Endothelial cell of umbilical vein (primary cell): Measurements from ENCODE around the gene UQCRC1. TPM values are rescaled to one million over a fixed set of nuclear protein-coding genes. Genes with fewer than 3 reads are reported as not detected.

Source experiments
- BruUV-seq: library from RNA; stranded (reverse); fragments of 400-500 nt; replicated peaks from 2 replicates; lab custom pipeline; 2021; lab: Mats Ljungman, UMichigan
- CTCF ChIA-PET: fragments of 300-600, 350-600 bp; sonication (Branson Sonifier 250); formaldehyde crosslinking; loops from one replicate; lab custom pipeline; 2021; ENCODE audit warnings: antibody characterized with exemption, inconsistent platforms; lab: Charles Lee
- POLR2A ChIA-PET: fragments of 300-600, 350-600 bp; sonication (Branson Sonifier 250); formaldehyde crosslinking; loops from one replicate; lab custom pipeline; 2021; ENCODE audit warnings: antibody characterized with exemption, inconsistent platforms; lab: Charles Lee
- DNase-seq: peaks from one replicate; pipeline ENCODE4 v3.0.0-alpha.2; 2011; ENCODE audit warnings: low read depth, low spot score
- FAIRE-seq: peaks from 2 replicates; lab custom pipeline; 2011; peaks lifted over from hg19 to GRCh38; lab: Jason Lieb, UNC
- H2AFZ ChIP-seq: 2 replicates; pipeline ENCODE4 v1.6.0; 2012; ENCODE audit warnings: low read depth, low read length, control low read depth, inconsistent platforms
- H3K27ac ChIP-seq: 2 replicates; pipeline ENCODE4 v1.5.1; 2011; ENCODE audit warnings: low read depth, mild to moderate bottlenecking, control low read depth, low read length, moderate library complexity; ENCODE audit not compliant: insufficient read depth
- H3K27me3 ChIP-seq, 2 experiments: 2 replicates each; pipeline versions ENCODE4 v1.6.0 to v1.6.1; 2011; ENCODE audit warnings: low read length in 2 of 2, mixed read lengths in 1 of 2; ENCODE audit not compliant: control insufficient read depth in 2 of 2, insufficient read depth in 2 of 2
- H3K36me3 ChIP-seq, 2 experiments: 2 replicates in 1 of 2; 3 replicates in 1 of 2; pipeline ENCODE4 v1.5.1; 2011; ENCODE audit warnings: low read length in 2 of 2, mild to moderate bottlenecking in 1 of 2, moderate library complexity in 1 of 2; ENCODE audit not compliant: control insufficient read depth in 2 of 2, insufficient read depth in 2 of 2; ENCODE audit errors: extremely low read depth in 1 of 2
- H3K4me1 ChIP-seq: 3 replicates; pipeline ENCODE4 v1.5.1; 2011; ENCODE audit warnings: mild to moderate bottlenecking, low read length; ENCODE audit not compliant: control insufficient read depth, insufficient read depth; ENCODE audit errors: extremely low read depth
- H3K4me2 ChIP-seq: 2 replicates; pipeline ENCODE4 v1.6.1; 2011; ENCODE audit warnings: low read length, control low read depth, mixed read lengths; ENCODE audit not compliant: insufficient read depth
- H3K4me3 ChIP-seq, 3 experiments: fragments of 200-600 bp in 1 of 3; sonication (generic), shearing (Covaris generic) in 1 of 3; replicated peaks in 1 of 3; 2 replicates each; pipeline ENCODE4 v1.5.1; 2011 to 2016; ENCODE audit warnings: control low read depth in 3 of 3, low read length in 3 of 3, mild to moderate bottlenecking in 2 of 3, inconsistent platforms in 1 of 3, low read depth in 1 of 3, moderate library complexity in 1 of 3; ENCODE audit not compliant: insufficient read depth in 1 of 3
- H3K79me2 ChIP-seq: 2 replicates; pipeline ENCODE4 v1.6.0; 2012; ENCODE audit warnings: low read length, inconsistent platforms; ENCODE audit not compliant: control insufficient read depth, insufficient read depth
- H3K9ac ChIP-seq: replicated peaks from 2 replicates; pipeline ENCODE3; 2011; ENCODE audit warnings: low read length, control low read depth; ENCODE audit not compliant: insufficient read depth; ENCODE audit errors: extremely low read depth
- H3K9me1 ChIP-seq: replicated peaks from 3 replicates; pipeline ENCODE4 v1.6.0; 2011; ENCODE audit warnings: mild to moderate bottlenecking, low read length; ENCODE audit not compliant: control insufficient read depth, insufficient read depth; ENCODE audit errors: extremely low read depth
- H3K9me3 ChIP-seq: replicated peaks from 2 replicates; pipeline ENCODE4 v1.5.1; 2012; ENCODE audit warnings: low read length, inconsistent platforms; ENCODE audit not compliant: control insufficient read depth, insufficient read depth
- H4K20me1 ChIP-seq: replicated peaks from 2 replicates; pipeline ENCODE3; 2011; ENCODE audit warnings: mild to moderate bottlenecking, low read length; ENCODE audit not compliant: control insufficient read depth, insufficient read depth; ENCODE audit errors: extremely low read depth
- EZH2 ChIP-seq: IDR thresholded peaks from 2 replicates; pipeline ENCODE4 v1.6.1; 2012; ENCODE audit warnings: borderline replicate concordance, low read depth, mild to moderate bottlenecking, moderate library complexity, low read length, inconsistent platforms; ENCODE audit not compliant: severe bottlenecking
- FOS ChIP-seq: IDR thresholded peaks from 2 replicates; pipeline ENCODE4 v1.6.1; 2011; ENCODE audit warnings: mild to moderate bottlenecking, low read length, moderate library complexity, borderline replicate concordance; ENCODE audit not compliant: insufficient read depth
- GATA2 ChIP-seq: IDR thresholded peaks from 2 replicates; pipeline ENCODE4 v1.7.0; 2011; ENCODE audit warnings: low read depth, mild to moderate bottlenecking, moderate library complexity, mixed read lengths, low read length; ENCODE audit not compliant: insufficient read length, insufficient read depth
- JUN ChIP-seq: IDR thresholded peaks from 2 replicates; pipeline ENCODE4 v1.6.1; 2011; ENCODE audit warnings: borderline replicate concordance, low read depth; ENCODE audit not compliant: insufficient read length, insufficient read depth
- MYC ChIP-seq: IDR thresholded peaks from one replicate; pipeline ENCODE4 v1.6.1; 2011; ENCODE audit warnings: mild to moderate bottlenecking, low read depth, low read length
- POLR2A ChIP-seq: IDR thresholded peaks from 2 replicates; pipeline ENCODE4 v1.6.1; 2012; ENCODE audit warnings: low read depth, mild to moderate bottlenecking, control low read depth, low read length
- POLR2AphosphoS5 ChIP-seq: IDR thresholded peaks from 2 replicates; pipeline ENCODE4 v1.6.1; 2012; ENCODE audit warnings: low read depth, mild to moderate bottlenecking, control low read depth, low read length, moderate library complexity; ENCODE audit not compliant: insufficient read depth
- dilution Hi-C: fragments of 300-500 bp; cut with MboI; formaldehyde crosslinking; loops from one replicate; pipeline ENCODE4 v1.15.0; 2019; ENCODE audit warnings: low sequenced_read_pairs; ENCODE audit not compliant: extremely low pct_ligation_motif_present
- intact Hi-C: fragments of 100-400 bp; cut with micrococcal nuclease; formaldehyde crosslinking; loops from one replicate; pipeline ENCODE4 v1.10.0; 2022
- polyA plus RNA-seq, 4 experiments: library from polyadenylated mRNA; depleted of rRNA in 3 of 4; stranded (reverse) in 3 of 4; unstranded in 1 of 4; fragments of >200 nt; gene quantifications; 2 replicates each; pipeline versions ENCODE4 v1.2.1 to v1.2.3, GENCODE V29; 2011 to 2012; ENCODE audit warnings: missing spikeins in 1 of 4
- total RNA-seq: library from RNA; stranded (reverse); gene quantifications from 2 replicates; pipeline ENCODE4 v1.2.3, GENCODE V29; 2021
- TF ChIP-seq, protein P1 (sequence below): IDR thresholded peaks from 2 replicates; pipeline ENCODE4 v1.6.1; 2011; ENCODE audit not compliant: insufficient read depth, insufficient read length
- TF ChIP-seq, protein P2 (sequence below), 2 donors: IDR thresholded peaks; 1 replicate in 1 of 2; 2 replicates in 1 of 2; pipeline ENCODE4 v1.5.1; 2011; ENCODE audit warnings: low read length in 2 of 2, mild to moderate bottlenecking in 2 of 2, moderate library complexity in 2 of 2, control low read depth in 1 of 2, inconsistent platforms in 1 of 2, low read depth in 1 of 2; ENCODE audit not compliant: insufficient read depth in 1 of 2; ENCODE audit errors: extremely low read depth in 1 of 2

The UQCRC1 gene
- total and polyA plus RNA-seq, 2 donors (not counting 3 experiments of a cell fraction or from before 2014, with no cell fraction given): 184 to 427 TPM

GRCh38 chr3:48600711-48601621 is 8.5 kb downstream of the UQCRC1 start:
- TF ChIP-seq POLR2AphosphoS5 (no peak), FOS (no peak), POLR2A (no peak), GATA2 (no peak), JUN (no peak), MYC (no peak), EZH2 (no peak)
- TF ChIP-seq, protein P1, sequence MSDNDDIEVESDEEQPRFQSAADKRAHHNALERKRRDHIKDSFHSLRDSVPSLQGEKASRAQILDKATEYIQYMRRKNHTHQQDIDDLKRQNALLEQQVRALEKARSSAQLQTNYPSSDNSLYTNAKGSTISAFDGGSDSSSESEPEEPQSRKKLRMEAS: no peak
- TF ChIP-seq, protein P2, sequence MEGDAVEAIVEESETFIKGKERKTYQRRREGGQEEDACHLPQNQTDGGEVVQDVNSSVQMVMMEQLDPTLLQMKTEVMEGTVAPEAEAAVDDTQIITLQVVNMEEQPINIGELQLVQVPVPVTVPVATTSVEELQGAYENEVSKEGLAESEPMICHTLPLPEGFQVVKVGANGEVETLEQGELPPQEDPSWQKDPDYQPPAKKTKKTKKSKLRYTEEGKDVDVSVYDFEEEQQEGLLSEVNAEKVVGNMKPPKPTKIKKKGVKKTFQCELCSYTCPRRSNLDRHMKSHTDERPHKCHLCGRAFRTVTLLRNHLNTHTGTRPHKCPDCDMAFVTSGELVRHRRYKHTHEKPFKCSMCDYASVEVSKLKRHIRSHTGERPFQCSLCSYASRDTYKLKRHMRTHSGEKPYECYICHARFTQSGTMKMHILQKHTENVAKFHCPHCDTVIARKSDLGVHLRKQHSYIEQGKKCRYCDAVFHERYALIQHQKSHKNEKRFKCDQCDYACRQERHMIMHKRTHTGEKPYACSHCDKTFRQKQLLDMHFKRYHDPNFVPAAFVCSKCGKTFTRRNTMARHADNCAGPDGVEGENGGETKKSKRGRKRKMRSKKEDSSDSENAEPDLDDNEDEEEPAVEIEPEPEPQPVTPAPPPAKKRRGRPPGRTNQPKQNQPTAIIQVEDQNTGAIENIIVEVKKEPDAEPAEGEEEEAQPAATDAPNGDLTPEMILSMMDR (IDR thresholded peaks at IDR 0.05; ENCODE audit: extremely low read depth in 1 of 2, insufficient read depth in 1 of 2, low read depth in 1 of 2, low read length in 2 of 2): no peak
- H3K79me2 ChIP-seq: no peaks in the 10 kb centered on the region

More at GRCh38 chr3:48600711-48601621, 8.5 kb downstream of the UQCRC1 start:
- H3K9me3 ChIP-seq: no peaks in the 10 kb centered on the region
- BruUV-seq: TSS peak; percentile 23
- H3K9me1 ChIP-seq: no peaks in the 10 kb centered on the region
- intact Hi-C loops (no loop called here), dilution Hi-C loops (no loop called here)
- no peak overlapping the region for H3K9ac ChIP-seq
- POLR2A ChIA-PET: no interaction called here
- CTCF ChIA-PET: interaction anchor here (0.7 to 0.8 kb wide), 2 partner anchors 8 to 35 kb away, joined by 3 read pairs; partner anchors contain the start of gene SLC26A6
- H3K36me3 ChIP-seq: peaks cover 15 to 64% of the 10 kb centered on the region in 2 experiments
- no peak overlapping the region for H3K4me2 ChIP-seq
- no peak for FAIRE-seq
- H4K20me1 ChIP-seq: no peaks in the 10 kb centered on the region
- H2AFZ ChIP-seq: no peak overlapping the region
- H3K4me3 ChIP-seq: no peak overlapping the region
- DNase-seq: no peak
- no peaks in the 10 kb centered on the region for H3K27me3 ChIP-seq
- no peaks in the 10 kb centered on the region for H3K4me1 ChIP-seq
- H3K27ac ChIP-seq: no peak overlapping the region
